Liver (tissue), 9 donors: ENCODE measurements around the gene ZNF593. TPM values are rescaled to one million over a fixed set of nuclear protein-coding genes. Genes with fewer than 3 reads are reported as not detected.

Source experiments
- DNase-seq: peaks from one replicate; pipeline ENCODE4 v3.0.0-alpha.2; 2017; ENCODE audit warnings: low spot score
- H3K27ac ChIP-seq, 2 donors: one replicate each; pipeline ENCODE4 v1.7.0; 2013; ENCODE audit warnings: inconsistent platforms in 2 of 2, low read length in 2 of 2, control low read depth in 1 of 2, low read depth in 1 of 2, mild to moderate bottlenecking in 1 of 2
- H3K27me3 ChIP-seq, 4 donors: one replicate each; pipeline versions ENCODE4 v1.6.1 to v1.7.0; 2013; ENCODE audit warnings: low read length in 3 of 4, inconsistent platforms in 1 of 4, mild to moderate bottlenecking in 1 of 4, moderate library complexity in 1 of 4; ENCODE audit not compliant: control insufficient read depth in 4 of 4, insufficient read depth in 4 of 4
- H3K36me3 ChIP-seq, 4 donors: one replicate each; pipeline versions ENCODE4 v1.6.1 to v1.7.0; 2013; ENCODE audit warnings: low read length in 3 of 4, mild to moderate bottlenecking in 3 of 4, low read depth in 1 of 4, moderate library complexity in 1 of 4; ENCODE audit not compliant: control insufficient read depth in 4 of 4, insufficient read depth in 3 of 4
- H3K4me1 ChIP-seq, 4 donors: one replicate each; pipeline versions ENCODE4 v1.6.1 to v1.7.0; 2013; ENCODE audit warnings: low read length in 3 of 4, mild to moderate bottlenecking in 3 of 4, moderate library complexity in 1 of 4; ENCODE audit not compliant: control insufficient read depth in 4 of 4, insufficient read depth in 4 of 4
- H3K4me3 ChIP-seq, 3 donors: one replicate each; pipeline versions ENCODE4 v1.6.1 to v1.7.0; 2013; ENCODE audit warnings: low read length in 3 of 3, control low read depth in 1 of 3, low read depth in 1 of 3, mild to moderate bottlenecking in 1 of 3
- H3K9ac ChIP-seq, 2 donors: one replicate each; pipeline ENCODE4 v1.7.0; 2013; ENCODE audit warnings: low read length in 2 of 2, mild to moderate bottlenecking in 2 of 2, moderate library complexity in 2 of 2, control low read depth in 1 of 2, low read depth in 1 of 2
- H3K9me3 ChIP-seq, 4 donors: one replicate each; pipeline versions ENCODE4 v1.6.1 to v1.7.0; 2013; ENCODE audit warnings: low read length in 3 of 4; ENCODE audit not compliant: control insufficient read depth in 4 of 4
- CTCF ChIP-seq: fragments of 150-350 bp; IDR thresholded peaks from 2 replicates; pipeline ENCODE4 v1.5.1; 2017; ENCODE audit warnings: improper control_type of control experiment, low read depth, low read length; ENCODE audit not compliant: missing input control
- EGR1 ChIP-seq, 2 donors: IDR thresholded peaks; 2 replicates each; pipeline ENCODE4 v1.6.1; 2016 to 2018; ENCODE audit warnings: antibody characterized with exemption in 2 of 2, low read depth in 2 of 2
- FOXA1 ChIP-seq: IDR thresholded peaks from 2 replicates; pipeline ENCODE4 v1.6.1; 2016; ENCODE audit warnings: antibody characterized with exemption
- FOXA2 ChIP-seq: IDR thresholded peaks from 2 replicates; pipeline ENCODE4 v1.6.1; 2016; ENCODE audit warnings: antibody characterized with exemption
- GABPA ChIP-seq, 2 donors: IDR thresholded peaks in 1 of 2; conservative IDR thresholded peaks in 1 of 2; 2 replicates each; pipeline ENCODE4 v1.6.1; 2016; ENCODE audit warnings: antibody characterized with exemption in 2 of 2, mild to moderate bottlenecking in 1 of 2, moderate library complexity in 1 of 2
- HNF4A ChIP-seq, 2 donors: conservative IDR thresholded peaks; 2 replicates each; pipeline ENCODE4 v1.6.1; 2016; ENCODE audit warnings: antibody characterized with exemption in 2 of 2, mild to moderate bottlenecking in 2 of 2
- HNF4G ChIP-seq: IDR thresholded peaks from 2 replicates; pipeline ENCODE4 v1.6.1; 2016; ENCODE audit warnings: antibody characterized with exemption
- JUND ChIP-seq, 2 donors: IDR thresholded peaks; 2 replicates each; pipeline ENCODE4 v1.6.1; 2016; ENCODE audit warnings: antibody characterized with exemption in 2 of 2
- MAX ChIP-seq: IDR thresholded peaks from 2 replicates; pipeline ENCODE4 v1.6.1; 2016; ENCODE audit warnings: antibody characterized with exemption
- NR2F2 ChIP-seq: IDR thresholded peaks from 2 replicates; pipeline ENCODE4 v1.6.1; 2016; ENCODE audit warnings: antibody characterized with exemption
- RAD21 ChIP-seq, 2 donors: IDR thresholded peaks; 2 replicates each; pipeline ENCODE4 v1.6.1; 2016; ENCODE audit warnings: antibody characterized with exemption in 2 of 2, mild to moderate bottlenecking in 2 of 2
- REST ChIP-seq: IDR thresholded peaks from 2 replicates; pipeline ENCODE4 v1.6.1; 2016; ENCODE audit warnings: antibody characterized with exemption, mild to moderate bottlenecking
- RXRA ChIP-seq, 2 donors: IDR thresholded peaks; 2 replicates each; pipeline ENCODE4 v1.6.1; 2017 to 2018; ENCODE audit warnings: antibody characterized with exemption in 2 of 2, mild to moderate bottlenecking in 1 of 2
- SP1 ChIP-seq: IDR thresholded peaks from 2 replicates; pipeline ENCODE4 v1.6.1; 2018; ENCODE audit warnings: antibody characterized with exemption, mild to moderate bottlenecking
- TAF1 ChIP-seq: conservative IDR thresholded peaks from 2 replicates; pipeline ENCODE4 v1.6.1; 2016; ENCODE audit warnings: antibody characterized with exemption, mild to moderate bottlenecking
- YY1 ChIP-seq: IDR thresholded peaks from 2 replicates; pipeline ENCODE4 v1.6.1; 2016; ENCODE audit warnings: antibody characterized with exemption, mild to moderate bottlenecking
- ZBTB33 ChIP-seq: IDR thresholded peaks from 2 replicates; pipeline ENCODE4 v1.6.1; 2016; ENCODE audit warnings: antibody characterized with exemption
- WGBS: extraction: QIAGEN DNeasy Blood & Tissue Kit; methylation state at CpG from one replicate; pipeline ENCODE4 v1.1.7; 2013; 5-methylcytosine and 5-hydroxymethylcytosine counted together
- polyA plus RNA-seq, 2 donors: library from polyadenylated mRNA; stranded (reverse) in 1 of 2; unstranded in 1 of 2; fragments of 200-250 nt in 1 of 2; fragments of >200 nt in 1 of 2; fragmentation: Nextera tagmentation in 1 of 2; extraction: Ambion mirVana in 1 of 2; gene quantifications; one replicate each; pipeline versions ENCODE4 v1.2.1 to v1.2.3, GENCODE V29; 2013 to 2015
- total RNA-seq, 2 donors: library from RNA; depleted of rRNA; stranded (reverse); fragments of >200 nt; gene quantifications; one replicate each; pipeline ENCODE4 v1.2.3, GENCODE V29; 2014
- TF ChIP-seq, protein P1 (sequence below): IDR thresholded peaks from 2 replicates; pipeline ENCODE4 v1.6.1; 2016; ENCODE audit warnings: antibody characterized with exemption
- donor health status: healthy.
- donor health status: healthy.
- donor health status: healthy.
- donor health status: healthy.
- donor health status: healthy.

The ZNF593 gene
- total and polyA plus RNA-seq, 4 donors = 5.7 to 81.4 (median 30.2) TPM

DNA sequence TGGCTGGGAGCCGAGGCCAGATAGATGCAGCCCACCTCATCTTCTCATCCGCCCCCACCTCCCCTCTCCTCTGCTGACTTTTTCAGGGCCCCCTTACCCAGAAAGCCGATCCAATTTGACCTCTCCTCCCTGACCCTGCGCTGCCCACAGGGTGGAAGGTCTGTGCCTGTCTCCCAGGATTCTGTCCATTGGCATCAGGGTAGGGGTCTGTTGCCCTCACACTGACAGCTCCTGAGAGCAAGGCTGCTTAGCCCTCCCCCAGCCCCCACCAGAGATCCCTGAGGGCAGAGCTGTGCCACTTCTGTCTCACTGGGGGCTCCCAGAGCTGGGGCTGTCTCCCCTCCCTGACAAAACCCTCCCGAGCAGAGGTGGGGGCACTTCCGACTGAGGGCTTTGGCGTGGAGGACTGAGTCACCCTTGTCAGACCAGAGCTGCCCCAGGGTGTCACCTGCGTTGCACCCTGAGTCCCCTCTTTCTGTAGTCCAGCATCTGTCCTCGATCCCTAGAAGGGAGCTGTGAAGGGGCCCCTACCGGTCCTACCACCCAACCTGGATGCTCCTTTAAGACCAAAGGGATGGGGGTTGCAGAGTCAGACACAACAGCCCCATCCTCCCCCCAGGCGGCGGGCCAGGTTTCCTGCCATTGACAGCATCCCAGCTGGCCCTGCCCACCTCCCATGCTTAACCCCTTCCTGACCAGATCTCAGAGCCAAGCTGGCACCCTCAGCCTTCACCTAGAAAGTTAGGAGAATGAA is 13.2 kb upstream of the ZNF593 start:
- Histone ChIP-seq H3K4me3 (no peak overlapping the region), H3K27ac (no peak overlapping the region), H3K4me1 (peaks cover 5 to 8% (median 7%) of the 10 kb centered on the region in 4 donors), H3K27me3 (peaks cover 0 to 4% (median 0%) of the 10 kb centered on the region in 4 donors), H3K9me3 (no peaks in the 10 kb centered on the region), H3K36me3 (no peaks in the 10 kb centered on the region), H3K9ac (no peak overlapping the region)
- WGBS = 26% methylated on average over 12 of the region's 12 CpGs
- DNase-seq = no peak
- no peak for TF ChIP-seq YY1
- TF ChIP-seq HNF4G = no peak
- no peak for TF ChIP-seq CTCF
- no peak for TF ChIP-seq RAD21 (IDR thresholded peaks at IDR 0.05)
- TF ChIP-seq NR2F2 = no peak
- TF ChIP-seq FOXA2 = no peak
- no peak for TF ChIP-seq SP1
- TF ChIP-seq, protein P1, sequence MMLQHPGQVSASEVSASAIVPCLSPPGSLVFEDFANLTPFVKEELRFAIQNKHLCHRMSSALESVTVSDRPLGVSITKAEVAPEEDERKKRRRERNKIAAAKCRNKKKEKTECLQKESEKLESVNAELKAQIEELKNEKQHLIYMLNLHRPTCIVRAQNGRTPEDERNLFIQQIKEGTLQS = no peak
- no peak for TF ChIP-seq JUND (IDR thresholded peaks at IDR 0.05)
- no peak for TF ChIP-seq ZBTB33
- no peak for TF ChIP-seq TAF1
- TF ChIP-seq GABPA (IDR thresholded peaks at IDR 0.05 in 1 of 2, conservative IDR thresholded peaks at IDR 0.05 in 1 of 2) = no peak
- no peak for TF ChIP-seq REST
- TF ChIP-seq HNF4A (conservative IDR thresholded peaks at IDR 0.05) = no peak
- no peak for TF ChIP-seq FOXA1
- no peak for TF ChIP-seq RXRA (IDR thresholded peaks at IDR 0.05)
- no peak for TF ChIP-seq EGR1 (IDR thresholded peaks at IDR 0.05; ENCODE audit: low read depth in 2 of 2)
- no peak for TF ChIP-seq MAX
